ENCODE data around the gene MYO9B.
"Not testable (repeated sequence)": the region's sequence is repeated elsewhere in the genome, so short reads cannot be mapped to it uniquely, and the experiment has no call there.

Gene MYO9B

DNA sequence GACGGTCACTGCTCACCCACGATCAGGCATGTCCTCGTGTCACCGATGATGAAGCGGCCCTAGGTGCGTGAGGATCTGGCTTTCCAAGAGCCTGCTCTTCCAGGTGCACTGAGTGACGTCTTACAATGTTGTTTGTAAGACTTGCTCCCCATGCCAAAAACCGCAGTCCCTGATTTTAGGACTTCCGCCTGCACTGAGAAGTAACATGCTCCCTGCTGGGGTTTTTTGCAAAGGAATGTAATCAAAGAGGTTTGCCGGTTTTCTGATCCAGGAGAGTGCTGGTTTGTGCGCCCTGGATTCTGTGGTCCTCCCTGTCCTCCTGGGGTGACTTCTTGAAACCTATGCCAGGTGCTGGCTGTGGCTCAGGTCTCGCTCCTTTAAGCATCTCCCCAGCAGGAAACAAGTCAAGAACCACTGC is 38.8 kb downstream of the MYO9B start:
- peak; percentile 70 for DNase-seq (ENCODE audit: low spot score)

DNA sequence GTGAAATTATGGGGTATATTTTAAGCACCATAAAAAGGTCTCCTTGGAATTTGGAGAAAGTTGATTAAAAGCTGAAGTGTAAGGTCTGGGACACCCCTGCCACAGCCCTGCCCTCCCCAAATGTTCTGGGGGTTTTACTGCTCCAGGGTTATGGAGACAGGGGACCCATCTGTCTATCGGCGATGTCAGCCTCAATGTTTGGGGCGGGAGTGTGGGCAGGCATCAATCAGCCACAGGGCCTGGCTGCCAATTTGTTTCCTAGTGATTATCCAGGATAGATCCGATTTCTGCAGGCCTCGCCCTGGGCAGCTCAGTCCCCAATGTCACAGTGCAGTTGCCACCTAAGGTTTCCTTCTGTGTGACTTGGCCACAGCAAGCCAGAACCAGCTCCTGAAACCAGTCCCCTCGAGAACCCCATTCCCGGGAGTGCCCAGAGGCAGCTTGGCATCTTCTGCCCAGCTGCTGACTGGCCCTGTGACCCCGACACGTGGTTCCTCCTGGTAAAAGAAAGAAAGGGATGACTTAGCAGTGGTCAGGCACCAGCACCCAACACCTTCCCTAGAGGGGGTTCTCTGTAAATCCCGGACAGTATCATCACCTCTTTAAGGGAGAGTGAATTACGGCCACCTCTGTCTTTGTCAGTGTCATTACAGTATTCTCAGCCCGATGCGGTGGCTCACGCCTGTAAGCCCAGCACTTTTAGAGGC is 41.6 kb downstream of the MYO9B start:
- DNase-seq (ENCODE audit: low spot score): no peak

DNA sequence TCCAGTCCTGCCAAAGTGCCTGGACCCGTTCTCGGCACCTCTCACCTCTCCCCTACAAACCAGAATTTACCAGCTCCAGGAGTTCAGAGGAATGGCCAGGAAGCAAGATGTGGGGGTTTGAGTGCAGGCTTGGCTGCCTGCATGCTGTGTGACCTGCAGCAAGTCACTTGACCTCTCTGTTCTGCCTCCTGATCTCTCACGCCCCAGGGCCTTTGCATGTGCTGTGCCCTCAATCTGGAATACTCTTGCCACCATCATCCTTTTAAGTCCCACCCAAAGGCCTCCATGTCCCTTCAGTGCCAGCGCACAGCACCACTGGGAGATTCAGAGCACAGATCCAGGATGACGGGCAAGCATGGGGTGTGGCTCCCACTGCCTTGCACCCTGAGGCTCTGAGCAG is 43.4 kb downstream of the MYO9B start:
- DNase-seq (ENCODE audit: low spot score): no peak

DNA sequence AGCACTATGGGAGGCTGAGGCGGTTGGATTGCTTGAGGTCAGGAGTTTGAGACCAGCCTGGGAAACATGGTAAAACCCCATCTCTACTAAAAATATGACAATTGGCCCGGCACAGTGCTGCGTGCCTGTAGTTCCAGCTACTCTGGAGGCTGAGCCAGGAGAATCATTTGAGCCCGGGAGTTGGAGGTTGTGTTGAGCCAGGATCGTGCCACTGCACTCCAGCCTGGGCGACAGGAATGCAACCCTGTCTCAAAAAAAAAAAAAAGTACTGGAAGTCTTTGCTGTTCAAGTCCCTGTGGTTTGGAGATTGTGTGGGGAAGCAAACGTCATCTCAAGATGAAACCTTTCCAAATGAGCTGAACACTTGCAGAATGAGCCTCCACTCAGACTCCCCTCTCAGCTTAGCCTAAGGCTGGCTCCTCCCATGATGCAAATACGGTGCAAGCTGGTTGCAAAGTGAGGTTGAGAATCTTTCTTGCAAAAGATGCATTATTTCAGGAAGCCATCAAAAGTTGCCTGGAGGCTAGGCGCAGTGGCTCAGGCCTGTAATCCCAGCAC is 46.2 kb downstream of the MYO9B start:
- no peak for DNase-seq (ENCODE audit: low spot score)

DNA sequence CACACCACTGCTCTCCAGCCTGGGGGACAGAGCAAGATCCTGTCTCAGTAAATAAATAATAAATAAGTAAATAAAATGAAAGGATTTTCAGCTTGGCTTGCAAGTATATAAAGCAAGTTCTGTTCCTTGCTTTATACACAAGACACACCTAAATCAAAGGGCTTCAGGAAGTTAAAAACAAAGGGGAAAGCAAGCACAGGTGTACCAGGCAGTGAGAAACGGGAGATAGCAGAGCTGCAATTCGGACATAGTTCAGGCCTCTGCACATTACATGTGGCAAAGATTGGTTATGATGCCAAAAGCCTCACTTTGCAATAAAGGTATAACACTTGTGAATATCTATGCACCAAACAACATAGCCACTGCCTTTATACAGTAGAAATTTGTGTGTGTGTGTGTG is 47.5 kb downstream of the MYO9B start:
- no peak for DNase-seq (ENCODE audit: low spot score)

DNA sequence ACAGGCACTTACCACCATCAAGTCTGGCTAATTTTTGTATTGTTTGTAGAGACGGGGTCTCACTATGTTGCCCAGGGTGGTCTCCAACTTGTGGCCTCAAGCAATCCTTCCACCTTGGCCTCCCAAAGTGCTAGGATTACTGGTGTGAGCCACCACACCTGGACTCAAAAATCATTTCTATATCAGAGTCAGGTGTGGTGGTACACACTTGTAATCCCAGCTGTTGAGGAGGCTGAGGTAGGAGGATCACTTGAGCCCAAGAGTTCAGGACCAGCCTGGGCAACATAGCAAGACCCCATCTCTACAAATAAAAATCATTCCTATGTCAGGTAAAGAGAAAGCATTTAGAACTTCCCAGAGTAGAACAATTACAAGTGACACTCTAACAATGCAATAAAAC is 48.4 kb downstream of the MYO9B start:
- DNase-seq (ENCODE audit: low spot score): no peak

DNA sequence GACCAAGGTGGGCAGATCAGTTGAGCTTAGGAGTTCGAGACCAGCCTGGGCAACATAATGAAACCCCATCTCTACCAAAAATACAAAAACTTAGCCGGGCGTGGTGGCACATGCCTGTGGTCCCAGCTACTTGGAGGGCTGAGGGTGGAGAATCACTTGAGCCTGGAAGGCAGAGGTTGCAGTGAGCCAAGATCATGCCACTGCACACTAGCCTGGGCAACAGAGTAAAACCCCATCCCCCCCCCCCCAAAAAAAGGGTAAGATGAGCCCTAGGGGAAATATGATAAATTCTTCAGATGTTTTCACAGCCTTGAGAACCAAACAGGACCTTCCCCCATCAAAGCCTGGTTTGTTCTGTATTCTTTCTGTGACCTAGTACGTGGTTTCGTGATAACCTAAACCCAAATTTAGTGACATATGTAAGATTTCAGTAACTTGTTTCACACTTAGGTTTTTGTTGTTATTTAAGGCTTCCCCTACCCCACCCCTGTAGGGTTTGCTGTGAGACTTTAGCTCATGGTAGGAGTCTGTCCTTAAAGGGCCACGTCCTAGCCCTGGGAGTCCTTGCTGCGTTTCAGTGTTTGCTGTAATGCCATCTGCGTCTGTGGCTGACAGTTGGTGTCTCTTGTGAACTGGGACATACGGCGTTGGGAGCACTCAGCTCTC is 49.6 kb downstream of the MYO9B start:
- DNase-seq (ENCODE audit: low spot score): no peak

DNA sequence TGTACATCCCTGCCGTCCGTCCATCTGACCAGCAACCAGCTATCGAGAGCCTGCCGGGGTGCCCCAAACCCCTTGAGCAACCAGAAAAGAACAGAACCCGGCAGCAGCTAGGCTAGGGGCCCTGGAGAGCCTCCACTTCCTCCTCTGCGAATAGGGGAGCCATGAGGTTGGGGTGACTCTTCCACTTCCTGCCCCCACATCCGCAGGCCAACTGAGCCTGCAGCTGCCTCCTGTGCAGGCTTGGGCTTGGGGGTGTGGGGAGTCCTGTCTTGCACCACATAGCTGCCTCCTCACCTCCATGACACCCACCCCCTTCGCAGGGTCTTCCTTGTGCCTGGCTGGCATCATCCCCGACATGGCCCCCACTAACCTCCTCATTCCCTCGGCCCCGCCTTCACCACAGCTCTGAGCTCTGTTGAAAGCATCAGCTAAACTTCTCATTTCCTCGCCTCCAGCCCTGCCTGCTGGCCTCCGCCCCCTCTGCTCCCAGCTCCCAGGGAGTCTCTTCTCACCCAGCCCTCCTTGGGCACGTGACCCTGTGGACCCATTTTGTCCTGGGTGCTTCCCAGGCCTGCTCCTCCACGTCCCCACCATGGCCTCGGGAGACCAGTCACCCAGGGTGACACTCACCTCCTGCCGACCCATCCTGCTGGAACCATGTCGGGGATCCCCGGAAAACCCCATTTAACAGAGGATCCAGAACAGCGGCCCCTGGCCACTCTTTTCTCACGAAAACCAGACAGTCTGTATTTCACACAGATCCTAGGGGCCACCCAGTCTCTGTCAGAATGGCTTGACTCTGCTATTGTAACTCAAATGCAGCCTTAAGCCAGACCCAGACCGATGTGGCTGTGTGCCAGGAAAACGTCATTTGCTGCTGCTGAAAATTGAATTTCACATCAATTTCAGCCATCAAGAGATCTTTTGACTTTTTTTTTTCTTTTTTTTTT is 50.4 kb downstream of the MYO9B start:
- DNase-seq (ENCODE audit: low spot score): no peak

DNA sequence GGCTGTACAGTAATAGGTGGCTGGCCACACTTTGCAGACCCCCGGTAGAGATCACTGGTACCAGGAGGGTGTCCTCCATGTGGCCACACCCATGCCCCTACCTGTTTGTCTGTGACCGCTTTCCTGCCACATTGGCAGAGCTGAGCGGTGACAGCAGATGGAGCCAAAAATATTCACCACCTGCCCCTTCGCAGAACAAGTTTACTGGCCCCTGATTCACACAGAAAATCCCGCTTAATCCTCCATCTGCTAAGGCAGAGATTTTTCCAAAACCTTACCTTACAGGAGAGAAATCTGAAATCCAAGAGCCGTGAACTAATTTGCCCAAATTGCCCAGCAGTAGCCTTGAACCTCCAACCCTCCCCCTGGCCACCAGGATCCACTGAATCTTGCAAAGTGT is 52.1 kb downstream of the MYO9B start:
- DNase-seq (ENCODE audit: low spot score): no peak

DNA sequence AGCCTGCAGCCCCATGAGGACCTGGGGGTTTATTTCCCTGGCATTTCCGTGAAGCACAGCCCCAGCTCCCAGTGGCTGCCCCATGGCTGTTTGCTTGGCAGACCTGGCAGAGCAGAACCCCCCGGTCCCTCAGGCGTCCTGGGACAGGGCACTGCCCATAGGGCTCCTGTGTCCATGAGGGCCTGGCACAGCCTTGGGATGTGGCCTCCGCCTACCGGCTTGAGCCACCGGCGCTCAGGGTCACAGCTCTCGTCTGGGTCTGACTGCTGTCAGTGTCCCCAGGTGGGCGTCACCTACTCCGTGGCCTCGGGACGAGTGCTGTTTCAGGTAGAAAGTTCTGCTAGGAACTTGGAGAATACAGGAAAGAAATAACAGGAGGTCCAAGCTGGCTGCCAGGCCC is 52.8 kb downstream of the MYO9B start:
- no peak for DNase-seq (ENCODE audit: low spot score)

DNA sequence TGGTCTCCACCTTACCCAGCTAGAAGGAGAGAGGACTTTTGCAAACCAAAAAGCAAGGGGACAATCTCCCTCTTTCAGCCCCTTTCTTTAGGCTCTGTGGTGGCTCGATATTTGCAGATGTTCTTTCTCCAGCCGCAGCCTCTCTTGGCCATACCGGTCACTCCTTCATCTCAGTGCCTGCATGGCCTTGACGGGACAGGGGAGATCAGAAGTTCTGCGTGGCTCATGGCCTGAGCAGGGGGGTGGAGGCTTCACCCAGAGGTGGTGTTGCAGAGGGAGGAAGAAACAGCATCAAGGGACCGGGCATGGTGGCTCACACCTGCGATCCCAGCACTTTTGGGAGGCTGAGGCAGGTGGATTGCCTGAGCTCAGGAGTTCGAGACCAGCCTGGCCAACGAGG is 53.2 kb downstream of the MYO9B start:
- DNase-seq (ENCODE audit: low spot score): no peak

DNA sequence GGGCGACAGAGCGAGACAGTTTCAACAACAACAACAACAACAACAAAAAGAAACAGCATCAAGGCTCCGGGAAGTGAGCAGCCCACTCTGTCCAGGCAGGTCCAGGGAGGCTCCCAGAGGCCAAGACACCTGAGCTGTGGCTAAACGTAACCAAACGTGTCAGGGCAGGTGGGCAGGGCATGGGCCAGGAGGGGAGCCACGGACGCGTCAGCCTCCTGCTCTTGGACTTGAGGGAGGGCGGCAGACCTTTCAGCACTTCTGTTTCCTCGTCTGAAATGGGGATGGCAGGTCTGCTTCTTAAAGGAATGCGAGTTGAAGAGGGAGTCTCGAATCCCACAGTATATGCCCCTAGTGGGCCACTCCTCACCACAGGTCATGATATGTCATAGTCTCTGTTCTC is 53.8 kb downstream of the MYO9B start:
- DNase-seq (ENCODE audit: low spot score): no peak

DNA sequence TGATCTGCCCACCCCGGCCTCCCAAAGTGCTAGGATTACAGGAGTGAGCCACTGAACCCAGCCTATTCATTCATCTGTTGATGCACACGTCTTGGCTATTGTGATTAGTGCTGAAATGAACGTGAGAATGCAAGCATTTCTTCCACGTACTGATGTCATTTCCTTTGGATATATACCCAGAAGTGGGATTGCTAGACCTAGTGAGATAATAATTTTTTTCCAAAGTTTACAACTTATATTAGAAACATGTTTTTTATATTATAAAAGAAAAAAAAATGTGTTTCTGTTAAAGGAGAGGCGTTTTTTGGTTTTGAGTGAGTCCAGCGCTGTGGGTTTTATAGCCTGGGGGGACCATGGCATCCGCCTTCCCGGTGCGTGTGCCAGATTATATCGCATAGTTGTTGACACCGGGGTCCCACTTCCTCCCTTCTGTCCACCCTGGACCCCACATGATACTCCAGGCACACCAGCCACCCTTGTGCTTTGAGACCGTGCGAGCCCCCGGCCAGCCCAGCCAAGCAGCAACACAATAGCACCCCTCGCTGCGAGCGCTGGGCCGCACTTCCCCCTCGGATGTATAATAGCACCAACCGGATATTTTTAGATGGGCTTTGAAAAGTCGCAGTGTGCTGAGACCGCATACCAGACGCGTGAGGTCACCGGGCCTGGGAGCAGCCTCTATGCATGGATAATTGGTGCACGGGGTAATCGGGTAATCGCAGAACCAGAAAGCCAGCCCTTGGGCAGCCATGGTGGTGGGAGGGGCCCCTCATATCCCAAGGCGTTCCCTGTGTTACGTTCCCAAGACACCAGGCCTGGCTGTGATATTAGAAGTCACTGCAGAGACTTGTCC is 59.6 kb downstream of the MYO9B start:
- DNase-seq (ENCODE audit: low spot score): peak; percentile 85

DNA sequence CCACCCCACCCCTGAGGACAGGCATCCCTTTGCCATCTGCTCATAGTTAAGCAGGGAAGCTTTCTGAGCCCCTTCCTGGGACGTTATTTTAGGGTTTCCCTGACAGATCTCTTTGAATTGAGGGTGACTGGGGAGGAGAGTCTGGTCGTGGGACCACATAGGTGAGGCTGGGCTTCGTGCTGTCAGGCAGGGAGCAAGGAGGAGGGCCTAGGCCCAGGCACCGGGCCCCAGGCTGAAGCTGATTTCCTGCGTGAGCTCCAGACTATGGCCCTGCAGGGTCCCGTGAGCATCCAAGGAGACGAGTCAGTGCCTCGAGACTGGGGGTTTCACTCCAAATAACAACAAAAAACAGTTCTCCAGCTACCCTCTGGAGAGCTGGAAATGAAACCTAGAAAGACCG is 60.4 kb downstream of the MYO9B start:
- no peak for DNase-seq (ENCODE audit: low spot score)

DNA sequence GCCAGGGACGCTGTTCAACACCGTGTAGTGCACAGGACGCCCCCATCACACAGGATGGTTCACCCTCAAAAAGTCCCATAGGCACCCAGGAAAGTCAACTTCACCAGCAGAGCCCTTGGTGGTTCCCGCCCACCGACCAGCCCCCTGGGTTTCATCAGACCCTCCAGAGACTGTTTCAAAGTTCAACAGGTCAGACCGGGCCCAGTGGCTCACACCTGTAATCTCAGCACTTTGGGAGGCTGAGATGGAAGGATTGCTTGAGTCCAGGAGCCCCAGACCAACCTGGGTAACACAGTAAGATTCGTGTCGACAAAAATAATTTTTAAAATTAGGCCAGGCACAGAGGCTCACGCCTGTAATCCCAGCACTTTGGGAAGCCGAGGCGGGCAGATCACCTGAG is 61.0 kb downstream of the MYO9B start:
- DNase-seq (ENCODE audit: low spot score): no peak

DNA sequence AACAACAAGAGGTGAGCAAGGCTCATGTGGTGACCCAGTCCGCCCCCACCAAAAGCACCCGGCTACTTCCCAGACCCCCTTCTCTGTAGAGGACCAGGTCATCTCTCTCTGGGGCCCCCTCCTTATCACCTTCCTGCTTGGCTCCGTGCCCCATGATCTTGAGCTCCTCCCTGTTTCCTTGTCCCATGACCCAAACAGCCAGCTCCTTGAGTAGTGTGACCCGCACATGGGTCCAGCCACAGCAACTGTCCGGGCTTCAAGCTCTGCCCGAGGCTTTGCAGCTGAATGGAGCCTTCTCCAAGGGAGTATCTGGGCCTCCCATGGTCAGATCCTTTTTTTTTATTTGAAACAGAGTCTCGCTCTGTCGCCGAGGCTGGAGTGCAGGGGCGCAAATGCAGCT is 61.8 kb downstream of the MYO9B start:
- DNase-seq (ENCODE audit: low spot score): no peak

DNA sequence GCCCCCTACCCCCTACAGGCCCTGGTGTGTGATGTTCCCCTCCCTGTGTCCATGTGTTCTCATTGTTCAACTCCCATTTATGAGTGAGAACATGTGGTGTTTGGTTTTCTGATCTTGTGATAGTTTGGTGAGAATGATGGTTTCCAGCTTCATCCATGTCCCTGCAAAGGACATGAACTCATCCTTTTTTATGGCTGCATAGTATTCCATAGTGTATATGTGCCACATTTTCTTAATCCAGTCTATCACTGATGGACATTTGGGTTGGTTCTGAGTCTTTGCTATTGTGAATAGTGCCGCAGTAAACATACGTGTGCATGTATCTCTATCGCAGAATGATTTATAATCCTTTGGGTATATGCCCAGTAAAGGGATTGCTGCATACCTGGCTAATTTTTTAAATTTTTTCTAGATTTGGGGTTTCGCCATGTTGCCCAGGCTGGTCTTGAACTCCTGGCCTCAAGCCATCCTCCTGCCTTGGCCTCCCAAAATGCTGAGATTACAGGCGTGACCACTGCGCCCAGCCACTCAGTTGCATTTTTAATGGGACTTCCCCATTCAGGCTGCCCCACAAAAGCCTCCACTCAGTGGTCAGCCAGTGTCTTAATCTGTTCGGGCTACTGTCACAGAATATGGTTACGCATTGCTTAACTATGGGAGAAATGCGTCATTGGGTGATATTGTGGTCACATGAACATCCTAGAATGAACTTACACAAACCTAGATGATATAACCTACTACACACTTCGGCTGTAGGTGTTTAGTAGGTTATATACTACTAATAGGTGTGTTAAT is 62.7 kb downstream of the MYO9B start:
- not testable (repeated sequence) for DNase-seq (ENCODE audit: low spot score)

DNA sequence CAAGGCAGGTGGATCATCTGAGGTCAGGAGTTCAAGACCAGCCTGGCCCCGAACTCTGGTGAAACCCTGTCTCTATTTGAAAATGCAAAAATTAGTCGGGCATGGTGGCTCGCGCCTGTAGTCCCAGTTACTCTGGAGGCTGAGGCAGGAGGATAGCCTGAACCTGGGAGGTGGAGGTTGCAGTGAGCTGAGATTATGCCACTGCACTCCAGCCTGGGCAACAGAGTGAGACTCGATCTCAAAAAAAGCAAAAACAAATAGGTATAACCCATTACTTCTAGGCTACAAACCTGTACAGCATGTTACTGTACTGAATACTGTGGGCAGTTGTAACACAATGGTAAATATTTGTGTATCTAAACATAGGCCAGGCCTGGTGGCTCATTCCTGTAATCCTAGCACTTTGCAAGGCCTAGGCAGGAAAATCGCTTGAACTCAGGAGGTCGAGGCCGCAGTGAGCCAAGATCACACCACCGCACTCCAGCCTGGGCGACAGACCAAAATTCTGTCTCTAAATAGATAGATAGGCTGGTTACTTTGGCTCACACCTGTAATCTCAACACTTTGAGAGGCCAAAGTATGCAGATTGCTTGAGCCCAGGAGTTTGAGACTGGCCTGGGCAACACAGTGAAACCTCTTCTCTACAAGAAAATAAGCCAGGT is 63.5 kb downstream of the MYO9B start:
- no peak for DNase-seq (ENCODE audit: low spot score)

DNA sequence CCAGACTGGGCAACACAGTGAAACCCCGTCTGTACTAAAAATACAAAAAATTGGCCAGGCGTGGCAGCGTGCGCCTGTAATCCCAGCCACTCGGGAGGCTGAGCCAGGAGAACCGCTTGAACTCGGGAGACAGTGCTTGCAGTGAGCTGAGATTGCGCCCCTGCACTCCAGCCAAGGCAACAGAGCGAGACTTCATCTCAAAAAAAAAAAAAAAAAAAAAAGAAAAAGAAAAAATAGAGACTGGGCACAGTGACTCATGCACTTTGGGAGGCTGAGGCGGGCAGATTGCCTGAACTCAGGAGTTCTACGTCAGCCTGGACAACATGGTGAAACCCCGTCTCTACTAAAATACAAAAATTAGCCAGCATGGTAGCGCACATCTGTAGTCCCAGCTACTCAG is 69.2 kb downstream of the MYO9B start:
- not testable (repeated sequence) for DNase-seq (ENCODE audit: low spot score)

Data from iPS-NIHi11 (cell line).